HEK293T (cell line): ENCODE results near the gene AKAP7.

Source experiments
- BHLHE40 ChIP-seq: fragments of 450-650 bp; IDR thresholded peaks from 2 replicates; pipeline ENCODE4 v1.6.1; 2016; ENCODE audit warnings: mild to moderate bottlenecking, moderate library complexity, borderline replicate concordance
- FOXA1 ChIP-seq: fragments of 450-650 bp; IDR thresholded peaks from 2 replicates; pipeline ENCODE4 v1.6.1; 2016; ENCODE audit warnings: mild to moderate bottlenecking
- HDGF ChIP-seq: fragments of 450-650 bp; IDR thresholded peaks from 2 replicates; pipeline ENCODE4 v1.6.1; 2017; ENCODE audit warnings: antibody characterized with exemption, borderline replicate concordance
- NFRKB ChIP-seq: fragments of 450-650 bp; IDR thresholded peaks from 2 replicates; pipeline ENCODE4 v1.6.1; 2016; ENCODE audit warnings: mild to moderate bottlenecking, moderate library complexity
- SP1 ChIP-seq: fragments of 450-650 bp; IDR thresholded peaks from 2 replicates; pipeline ENCODE4 v1.6.1; 2017
- ZNF384 ChIP-seq: fragments of 450-650 bp; IDR thresholded peaks from 2 replicates; pipeline ENCODE4 v1.6.1; 2016
- TF ChIP-seq, protein P1 (sequence below): fragments of 450-650 bp; IDR thresholded peaks from 2 replicates; pipeline ENCODE4 v1.6.1; 2016

- TF ChIP-seq HDGF (no peak), ZNF384 (no peak), BHLHE40 (no peak), NFRKB (no peak), SP1 (no peak), FOXA1 (no peak)
- TF ChIP-seq, protein P1, sequence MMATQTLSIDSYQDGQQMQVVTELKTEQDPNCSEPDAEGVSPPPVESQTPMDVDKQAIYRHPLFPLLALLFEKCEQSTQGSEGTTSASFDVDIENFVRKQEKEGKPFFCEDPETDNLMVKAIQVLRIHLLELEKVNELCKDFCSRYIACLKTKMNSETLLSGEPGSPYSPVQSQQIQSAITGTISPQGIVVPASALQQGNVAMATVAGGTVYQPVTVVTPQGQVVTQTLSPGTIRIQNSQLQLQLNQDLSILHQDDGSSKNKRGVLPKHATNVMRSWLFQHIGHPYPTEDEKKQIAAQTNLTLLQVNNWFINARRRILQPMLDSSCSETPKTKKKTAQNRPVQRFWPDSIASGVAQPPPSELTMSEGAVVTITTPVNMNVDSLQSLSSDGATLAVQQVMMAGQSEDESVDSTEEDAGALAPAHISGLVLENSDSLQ = no peak
Observed at GRCh38 chr6:131250122-131250521, 114.9 kb downstream of the AKAP7 start.
